ENCODE data around the gene DAB2IP.

DNA sequence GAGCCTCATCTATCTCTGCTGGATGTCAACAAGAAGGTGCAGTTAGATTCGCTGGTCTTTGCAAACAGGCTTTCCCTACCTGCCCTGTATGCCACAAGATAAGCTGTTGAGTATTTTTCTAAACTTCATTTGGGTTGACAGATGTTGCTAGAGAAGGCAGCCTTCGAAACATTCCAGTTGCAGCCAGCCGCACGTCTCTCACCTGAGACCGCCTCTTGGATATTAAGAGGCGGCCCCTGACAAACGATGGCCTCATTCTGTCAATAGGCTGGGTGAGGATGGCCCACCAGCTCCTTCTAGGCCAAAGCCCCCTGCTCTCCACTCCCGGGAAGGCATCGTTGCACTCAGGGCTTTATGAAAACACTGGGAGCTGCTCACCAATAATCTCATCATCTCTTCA, 181.6 kb downstream of the DAB2IP start:
- TF ChIP-seq CTCF (optimal IDR thresholded peaks at IDR 0.05 in 1 of 3, IDR thresholded peaks at IDR 0.05 in 1 of 3, conservative IDR thresholded peaks at IDR 0.05 in 1 of 3; ENCODE audit: extremely low read depth in 1 of 3, insufficient read depth in 2 of 3, low read length in 3 of 3) (no peak), EZH2 (IDR thresholded peaks at IDR 0.05; ENCODE audit: low read length) (no peak)
